Measurements from ENCODE around the gene SLC35F6.

GRCh38 chr2:26809876-26810577, 45.9 kb downstream of the SLC35F6 start:
- TF ChIP-seq EZH2 (IDR thresholded peaks at IDR 0.05; ENCODE audit: low read length, missing control alignments) (no peak), CTCF (conservative IDR thresholded peaks at IDR 0.05 in 1 of 2, IDR thresholded peaks at IDR 0.05 in 1 of 2; ENCODE audit: low read depth in 1 of 2, low read length in 2 of 2) (no peak)

All from fibroblast of lung (primary cell).